SH-SY5Y (cell line): Measurements from ENCODE around the gene DNAJC7.

Experiments used
- GATA2 ChIP-seq: IDR thresholded peaks from 2 replicates; pipeline ENCODE4 v1.6.1; 2011; ENCODE audit warnings: mild to moderate bottlenecking, low read depth, low read length
- GATA3 ChIP-seq: IDR thresholded peaks from 2 replicates; pipeline ENCODE4 v1.6.1; 2011; ENCODE audit warnings: low read depth, mild to moderate bottlenecking, low read length, moderate library complexity

DNA sequence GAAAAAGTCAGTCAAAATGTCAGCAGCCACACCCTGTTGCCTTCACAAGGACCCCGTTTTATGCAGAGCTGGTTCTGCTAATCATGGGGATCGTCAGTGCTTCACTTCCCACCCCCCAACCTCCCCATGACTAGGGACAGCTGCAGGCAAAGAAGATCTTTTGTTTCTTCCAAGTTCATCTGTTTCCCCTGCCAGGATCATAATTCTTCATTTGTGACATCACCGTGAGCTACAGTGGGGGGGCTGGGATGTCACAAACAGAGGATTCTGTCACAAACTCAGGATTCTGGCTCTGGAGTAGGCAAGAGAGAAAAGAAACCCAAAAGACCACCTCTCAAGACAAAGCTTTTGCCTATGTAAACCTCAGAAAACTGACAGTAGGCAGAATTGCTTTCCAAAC, 24.7 kb downstream of the DNAJC7 start:
- TF ChIP-seq GATA2 (no peak), GATA3 (no peak)
